NCI-H345 treated with DMSO at 0.1 percent for 48 hours (cell line): ENCODE data around the gene NANOGP8.
"Not testable (repeated sequence)": the region's sequence is repeated elsewhere in the genome, so short reads cannot be mapped to it uniquely, and the experiment has no call there.

Source experiments
- DNase-seq: peaks from one replicate; lab custom pipeline; 2025; ENCODE audit not compliant: unreplicated experiment; lab: John Stamatoyannopoulos, UW

The NANOGP8 gene

GRCh38 chr15:35085176-35085919, at the start of gene NANOGP8:
Gene NANOGP8, minus strand, starts transcription at chr15:35085295. Its CDS starts 185 bp downstream, at chr15:35085110.
- DNase-seq, result not testable (repeated sequence)

- DNase-seq, result no peak
These were observed 49.2 kb upstream of the NANOGP8 start for GRCh38 chr15:35134299-35134698.

- no peak for DNase-seq
These were observed 45.1 kb upstream of the NANOGP8 start for GRCh38 chr15:35130245-35130644.

GRCh38 chr15:35129361-35129760, 44.3 kb upstream of the NANOGP8 start:
- DNase-seq, result no peak

- DNase-seq, result no peak
These were observed 42.6 kb upstream of the NANOGP8 start for GRCh38 chr15:35127717-35128116.

GRCh38 chr15:35126236-35126635, 41.1 kb upstream of the NANOGP8 start:
- DNase-seq, result no peak

- no peak for DNase-seq
These were observed 38.6 kb upstream of the NANOGP8 start for GRCh38 chr15:35123743-35124142.

GRCh38 chr15:35121611-35122359, 36.7 kb upstream of the NANOGP8 start:
- DNase-seq, result no peak

- no peak for DNase-seq
These were observed 35.1 kb upstream of the NANOGP8 start for GRCh38 chr15:35120173-35120572.

GRCh38 chr15:35118960-35119359, 33.9 kb upstream of the NANOGP8 start:
- no peak for DNase-seq

GRCh38 chr15:35117543-35118265, 32.6 kb upstream of the NANOGP8 start:
- no peak for DNase-seq

- DNase-seq, result no peak
These were observed 30.1 kb upstream of the NANOGP8 start for GRCh38 chr15:35115155-35115725.

- no peak for DNase-seq
These were observed 27.3 kb upstream of the NANOGP8 start for GRCh38 chr15:35112346-35112745.

GRCh38 chr15:35111861-35112260, 26.8 kb upstream of the NANOGP8 start:
- no peak for DNase-seq

- no peak for DNase-seq
These were observed 23.4 kb upstream of the NANOGP8 start for GRCh38 chr15:35108453-35108852.

GRCh38 chr15:35107561-35107960, 22.5 kb upstream of the NANOGP8 start:
- DNase-seq, result no peak

- DNase-seq, result no peak
These were observed 22.0 kb upstream of the NANOGP8 start for GRCh38 chr15:35107122-35107521.

- no peak for DNase-seq
These were observed 19.5 kb upstream of the NANOGP8 start for GRCh38 chr15:35104526-35105147.

- DNase-seq, result no peak
These were observed 17.1 kb upstream of the NANOGP8 start for GRCh38 chr15:35102186-35102585.

GRCh38 chr15:35101335-35101734, 16.2 kb upstream of the NANOGP8 start:
- DNase-seq, result no peak

GRCh38 chr15:35098737-35099136, 13.6 kb upstream of the NANOGP8 start:
- no peak for DNase-seq
